GM23338 (cell line): ENCODE measurements around the gene ZNF283. TPM values are rescaled to one million over a fixed set of nuclear protein-coding genes. Genes with fewer than 3 reads are reported as not detected.

Experiments used
- ATAC-seq: fragments of 200-7000 bp; cut with Tn5 transposase; 3 replicates; pipeline ENCODE4 v1.9.1; 2020
- DNase-seq: peaks from one replicate; pipeline ENCODE4 v3.0.0-alpha.2; 2015; ENCODE audit warnings: low spot score
- H2AFZ ChIP-seq: fragments of 200-600 bp; sonication (generic); 2 replicates; pipeline ENCODE4 v1.8.0; 2016; ENCODE audit warnings: antibody characterized with exemption, mild to moderate bottlenecking, moderate library complexity
- H3F3A ChIP-seq: fragments of 200-600 bp; sonication (generic); replicated peaks from 2 replicates; pipeline ENCODE4 v1.8.0; 2017; ENCODE audit warnings: antibody characterized with exemption, mixed run types, low read depth
- H3K27ac ChIP-seq: fragments of 200-600 bp; sonication (generic); 2 replicates; pipeline ENCODE4 v1.6.1; 2016; ENCODE audit warnings: low read depth
- H3K27me3 ChIP-seq: fragments of 200-600 bp; sonication (generic); 2 replicates; pipeline ENCODE4 v1.8.0; 2016; ENCODE audit warnings: mild to moderate bottlenecking, mixed run types, moderate library complexity; ENCODE audit not compliant: insufficient read depth
- H3K36me3 ChIP-seq: fragments of 200-600 bp; sonication (generic); 2 replicates; pipeline ENCODE4 v1.8.0; 2016; ENCODE audit warnings: mild to moderate bottlenecking; ENCODE audit not compliant: insufficient read depth
- H3K4me1 ChIP-seq: fragments of 200-600 bp; sonication (generic); 2 replicates; pipeline ENCODE4 v1.8.0; 2016; ENCODE audit warnings: mild to moderate bottlenecking, moderate library complexity; ENCODE audit not compliant: insufficient read depth
- H3K4me2 ChIP-seq: fragments of 200-600 bp; sonication (generic); 2 replicates; pipeline ENCODE4 v1.7.1; 2017; ENCODE audit warnings: mixed run types
- H3K4me3 ChIP-seq: fragments of 200-600 bp; sonication (generic); 2 replicates; pipeline ENCODE4 v1.6.1; 2016; ENCODE audit warnings: mixed run types
- H3K79me2 ChIP-seq: fragments of 200-600 bp; sonication (generic); replicated peaks from 2 replicates; pipeline ENCODE4 v1.8.0; 2017; ENCODE audit warnings: mild to moderate bottlenecking; ENCODE audit not compliant: insufficient read depth
- H3K9me2 ChIP-seq: fragments of 200-600 bp; sonication (generic); 2 replicates; pipeline ENCODE4 v1.8.0; 2017; ENCODE audit not compliant: insufficient read depth
- H4K20me1 ChIP-seq: fragments of 200-600 bp; sonication (generic); replicated peaks from 2 replicates; pipeline ENCODE4 v1.8.0; 2017; ENCODE audit warnings: mild to moderate bottlenecking; ENCODE audit not compliant: insufficient read depth
- H3K27ac Mint-ChIP-seq: 2 replicates; pipeline ENCODE4 v1.8.0; 2020; ENCODE audit warnings: inconsistent platforms, mild to moderate bottlenecking, moderate library complexity, mixed read lengths
- H3K27me3 Mint-ChIP-seq: 3 replicates; pipeline ENCODE4 v1.8.0; 2022; ENCODE audit warnings: low read depth, mild to moderate bottlenecking, moderate library complexity, mixed read lengths, inconsistent platforms; ENCODE audit not compliant: insufficient read depth, poor library complexity
- H3K36me3 Mint-ChIP-seq: 3 replicates; pipeline ENCODE4 v1.8.0; 2021; ENCODE audit warnings: low read depth, mild to moderate bottlenecking, inconsistent platforms, moderate library complexity, mixed read lengths
- H3K4me1 Mint-ChIP-seq: 3 replicates; pipeline ENCODE4 v1.8.0; 2020; ENCODE audit warnings: mild to moderate bottlenecking, inconsistent platforms, mixed read lengths
- H3K4me3 Mint-ChIP-seq: 3 replicates; pipeline ENCODE4 v1.8.0; 2021; ENCODE audit warnings: moderate library complexity, mild to moderate bottlenecking, inconsistent platforms, mixed read lengths
- H3K9me3 Mint-ChIP-seq: 3 replicates; pipeline ENCODE4 v1.8.0; 2020; ENCODE audit warnings: moderate library complexity, mild to moderate bottlenecking, inconsistent platforms, mixed read lengths
- CREB1 ChIP-seq: fragments of 250-450 bp; sonication (Bioruptor Pico); IDR thresholded peaks from 2 replicates; pipeline ENCODE4 v1.5.0; 2020; ENCODE audit warnings: low read depth, mild to moderate bottlenecking, moderate library complexity
- ETS1 ChIP-seq: IDR thresholded peaks from 2 replicates; pipeline ENCODE4 v1.6.1; 2016; ENCODE audit warnings: antibody characterized with exemption
- JUNB ChIP-seq: IDR thresholded peaks from one replicate; pipeline ENCODE4 v1.6.1; 2016; ENCODE audit warnings: antibody characterized with exemption; ENCODE audit not compliant: unreplicated experiment
- NANOG ChIP-seq: IDR thresholded peaks from 2 replicates; pipeline ENCODE4 v1.6.1; 2016; ENCODE audit warnings: antibody characterized with exemption, borderline replicate concordance
- POLR2AphosphoS5 ChIP-seq: IDR thresholded peaks from 2 replicates; pipeline ENCODE4 v1.6.1; 2016; ENCODE audit warnings: antibody characterized with exemption, low read depth
- REST ChIP-seq: IDR thresholded peaks from one replicate; pipeline ENCODE4 v1.6.1; 2018; ENCODE audit warnings: antibody characterized with exemption; ENCODE audit not compliant: unreplicated experiment
- ZNF114 ChIP-seq: fragments of 250-450 bp; sonication (Bioruptor Pico); IDR thresholded peaks from 2 replicates; pipeline ENCODE4 v1.5.0; 2020; ENCODE audit warnings: mild to moderate bottlenecking, moderate library complexity
- ZNF331 ChIP-seq: fragments of 250-450 bp; sonication (Bioruptor Pico); IDR thresholded peaks from 2 replicates; pipeline ENCODE4 v1.5.0; 2020; ENCODE audit warnings: low read depth, mild to moderate bottlenecking, moderate library complexity
- ZNF462 ChIP-seq: fragments of 250-450 bp; sonication (Bioruptor Pico); IDR thresholded peaks from 2 replicates; pipeline ENCODE4 v1.5.0; 2020; ENCODE audit warnings: mild to moderate bottlenecking, moderate library complexity
- polyA plus RNA-seq: library from polyadenylated mRNA; unstranded; fragments of >200 nt; fragmentation: Nextera tagmentation; extraction: Ambion mirVana; gene quantifications from 2 replicates; pipeline ENCODE4 v1.2.1, GENCODE V29; 2016
- total RNA-seq: library from RNA; depleted of rRNA; stranded (reverse); fragments of >200 nt; shearing (Covaris generic); gene quantifications from 2 replicates; pipeline ENCODE4 v1.2.3, GENCODE V29; 2014

Gene ZNF283
- total and polyA plus RNA-seq, 2 experiments from 2014 or later: 3.1 to 12.0 TPM

- no peaks in the 10 kb centered on the region for H3K36me3 ChIP-seq
- no peak overlapping the region for H3K4me3 Mint-ChIP-seq
- no peak overlapping the region for H3K4me2 ChIP-seq
- H3K4me3 ChIP-seq: no peak overlapping the region
- no peaks in the 10 kb centered on the region for H3K27me3 ChIP-seq
- no peaks in the 10 kb centered on the region for H3K4me1 Mint-ChIP-seq
- no peak overlapping the region for H3K27ac Mint-ChIP-seq
- no peaks in the 10 kb centered on the region for H3K79me2 ChIP-seq
- no peak for DNase-seq
- TF ChIP-seq CREB1 (CRISPR knock-in tag) (no peak), POLR2AphosphoS5 (no peak), ZNF331 (CRISPR knock-in tag) (no peak), ETS1 (no peak), REST (no peak), NANOG (no peak), JUNB (no peak)
- H3K27me3 Mint-ChIP-seq: peaks cover 12% of the 10 kb centered on the region
- no peak overlapping the region for H2AFZ ChIP-seq
- H3F3A ChIP-seq: no peaks in the 10 kb centered on the region
- H3K27ac ChIP-seq: no peak overlapping the region
- no peaks in the 10 kb centered on the region for H3K36me3 Mint-ChIP-seq
- no peaks in the 10 kb centered on the region for H3K4me1 ChIP-seq
- H4K20me1 ChIP-seq: no peaks in the 10 kb centered on the region
- ATAC-seq: no peak
- H3K9me2 ChIP-seq: no peaks in the 10 kb centered on the region
- H3K9me3 Mint-ChIP-seq: peaks cover 20% of the 10 kb centered on the region
Observed at GRCh38 chr19:43812259-43812658, 14.9 kb upstream of the ZNF283 start.

GRCh38 chr19:43812688-43813087 is 14.4 kb upstream of the ZNF283 start:
- H3K9me3 Mint-ChIP-seq: peaks cover 21% of the 10 kb centered on the region
- H3K4me1 Mint-ChIP-seq: no peaks in the 10 kb centered on the region
- Histone ChIP-seq H4K20me1 (no peaks in the 10 kb centered on the region), H3K36me3 (no peaks in the 10 kb centered on the region), H3K4me2 (no peak overlapping the region), H3K79me2 (no peaks in the 10 kb centered on the region), H3F3A (no peaks in the 10 kb centered on the region), H3K4me3 (no peak overlapping the region), H2AFZ (no peak overlapping the region), H3K9me2 (no peaks in the 10 kb centered on the region), H3K27ac (no peak overlapping the region), H3K4me1 (no peaks in the 10 kb centered on the region), H3K27me3 (no peaks in the 10 kb centered on the region)
- H3K4me3 Mint-ChIP-seq: no peak overlapping the region
- H3K27me3 Mint-ChIP-seq: peaks cover 10% of the 10 kb centered on the region
- DNase-seq: no peak
- no peaks in the 10 kb centered on the region for H3K36me3 Mint-ChIP-seq
- no peak overlapping the region for H3K27ac Mint-ChIP-seq
- ATAC-seq: no peak
- no peak for TF ChIP-seq ZNF462 (CRISPR knock-in tag)
- TF ChIP-seq ZNF114 (CRISPR knock-in tag): no peak
